ENCODE measurements around the gene CCDC83.
"Not testable (repeated sequence)": the region's sequence is repeated elsewhere in the genome, so short reads cannot be mapped to it uniquely, and the experiment has no call there.

The CCDC83 gene

DNA sequence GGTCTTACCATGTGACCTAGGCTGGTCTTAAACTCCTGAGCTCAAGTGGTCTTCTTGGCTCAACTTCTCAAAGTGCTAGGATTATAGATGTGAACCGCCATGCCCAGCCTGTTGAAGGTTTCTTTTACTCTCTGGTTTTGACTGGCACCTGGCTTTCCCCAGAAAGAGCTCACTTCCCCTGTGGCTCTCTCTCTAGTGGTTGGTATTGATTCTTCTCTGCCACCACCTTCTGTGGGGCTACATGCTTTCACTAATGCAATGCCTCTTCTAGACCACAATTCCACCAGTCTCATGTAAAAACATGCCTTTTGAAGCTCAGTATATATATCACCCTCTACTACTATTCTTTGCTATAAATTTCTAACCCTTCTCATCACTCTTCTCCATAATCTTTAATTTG lies 67.2 kb downstream of the CCDC83 start:
- Histone ChIP-seq H3K27me3 (no peaks in the 10 kb centered on the region), H3K4me1 (no peaks in the 10 kb centered on the region), H3K36me3 (no peaks in the 10 kb centered on the region), H3K9me3 (no peaks in the 10 kb centered on the region), H3K4me3 (ENCODE audit: low read depth, low read length) (no peak overlapping the region)
- TF ChIP-seq, protein P1, sequence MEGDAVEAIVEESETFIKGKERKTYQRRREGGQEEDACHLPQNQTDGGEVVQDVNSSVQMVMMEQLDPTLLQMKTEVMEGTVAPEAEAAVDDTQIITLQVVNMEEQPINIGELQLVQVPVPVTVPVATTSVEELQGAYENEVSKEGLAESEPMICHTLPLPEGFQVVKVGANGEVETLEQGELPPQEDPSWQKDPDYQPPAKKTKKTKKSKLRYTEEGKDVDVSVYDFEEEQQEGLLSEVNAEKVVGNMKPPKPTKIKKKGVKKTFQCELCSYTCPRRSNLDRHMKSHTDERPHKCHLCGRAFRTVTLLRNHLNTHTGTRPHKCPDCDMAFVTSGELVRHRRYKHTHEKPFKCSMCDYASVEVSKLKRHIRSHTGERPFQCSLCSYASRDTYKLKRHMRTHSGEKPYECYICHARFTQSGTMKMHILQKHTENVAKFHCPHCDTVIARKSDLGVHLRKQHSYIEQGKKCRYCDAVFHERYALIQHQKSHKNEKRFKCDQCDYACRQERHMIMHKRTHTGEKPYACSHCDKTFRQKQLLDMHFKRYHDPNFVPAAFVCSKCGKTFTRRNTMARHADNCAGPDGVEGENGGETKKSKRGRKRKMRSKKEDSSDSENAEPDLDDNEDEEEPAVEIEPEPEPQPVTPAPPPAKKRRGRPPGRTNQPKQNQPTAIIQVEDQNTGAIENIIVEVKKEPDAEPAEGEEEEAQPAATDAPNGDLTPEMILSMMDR (IDR thresholded peaks at IDR 0.05; ENCODE audit: low read depth, low read length): no peak
- DNase-seq: no peak

DNA sequence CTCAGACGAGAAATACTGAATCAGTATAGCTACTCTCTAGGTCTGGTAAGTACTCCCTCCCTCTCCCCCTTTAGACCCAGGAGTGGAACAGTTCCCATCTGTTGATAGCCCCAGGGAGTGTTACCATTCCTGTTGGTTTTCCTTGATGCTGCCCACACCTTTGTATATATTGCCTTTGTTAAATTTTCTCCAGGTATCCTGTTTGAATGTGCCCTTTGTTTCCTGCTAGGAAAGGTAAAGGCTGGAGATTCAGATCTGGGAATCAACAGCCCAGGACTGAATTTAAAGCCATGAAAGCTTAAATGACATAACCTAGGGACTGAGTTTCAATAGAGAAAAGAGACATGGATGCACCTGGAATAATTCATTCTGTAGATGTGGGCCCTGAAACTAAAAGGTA lies 68.3 kb downstream of the CCDC83 start:
- Histone ChIP-seq H3K4me3 (ENCODE audit: low read depth, low read length) (no peak overlapping the region), H3K27me3 (no peaks in the 10 kb centered on the region), H3K9me3 (no peaks in the 10 kb centered on the region), H3K36me3 (no peaks in the 10 kb centered on the region), H3K4me1 (no peaks in the 10 kb centered on the region)
- DNase-seq: no peak
- TF ChIP-seq, protein P1 (IDR thresholded peaks at IDR 0.05; ENCODE audit: low read depth, low read length): no peak

DNA sequence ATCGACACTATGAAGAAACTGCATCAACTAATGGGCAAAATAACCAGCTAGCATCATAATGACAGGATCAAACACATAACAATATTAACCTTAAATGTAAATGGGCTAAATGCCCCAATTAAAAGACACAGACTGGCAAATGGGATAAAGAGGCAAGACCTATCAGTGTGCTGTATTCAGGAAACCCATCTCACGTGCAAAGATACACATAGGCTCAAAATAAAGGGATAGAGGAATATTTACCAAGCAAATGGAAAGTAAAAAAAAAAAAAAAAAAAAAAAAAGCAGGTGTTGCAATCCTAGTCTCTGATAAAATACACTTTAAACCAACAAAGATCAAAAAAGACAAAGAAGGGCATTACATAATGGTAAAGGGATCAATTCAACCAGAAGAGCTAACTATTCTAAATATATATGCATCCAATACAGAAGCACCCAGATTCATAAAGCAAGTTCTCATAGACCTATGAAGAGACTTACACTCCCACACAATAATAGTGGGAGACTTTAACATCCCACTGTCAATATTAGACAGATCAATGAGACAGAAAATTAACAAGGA lies 71.6 kb downstream of the CCDC83 start:
- DNase-seq; H3K4me1 ChIP-seq; H3K4me3 ChIP-seq (ENCODE audit: low read depth, low read length); H3K9me3 ChIP-seq; H3K36me3 ChIP-seq; H3K27me3 ChIP-seq: not testable (repeated sequence)

DNA sequence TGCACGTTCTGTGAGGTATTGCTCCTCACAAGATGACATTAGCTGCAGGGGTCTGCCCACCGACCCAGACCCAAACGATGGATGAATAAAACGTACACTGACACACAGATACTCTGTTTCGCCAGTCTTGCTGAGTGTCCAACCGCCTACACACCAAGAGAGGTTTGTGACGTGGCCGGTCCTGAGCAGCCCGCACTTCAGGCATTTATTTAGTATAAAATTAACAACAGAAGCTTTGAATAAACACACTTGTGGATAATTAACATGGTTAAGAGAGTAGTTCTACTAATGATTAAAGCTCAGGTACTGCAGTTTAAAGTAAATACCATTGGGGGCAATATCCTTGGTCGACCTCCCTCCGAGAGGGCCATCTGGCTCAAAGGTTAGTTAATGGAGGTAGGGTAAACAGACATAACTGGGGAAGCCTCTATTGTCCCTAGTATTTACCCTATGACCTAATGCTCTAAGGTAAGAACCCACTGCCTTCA lies 75.7 kb downstream of the CCDC83 start:
- Histone ChIP-seq H3K4me1 (no peaks in the 10 kb centered on the region), H3K36me3 (no peaks in the 10 kb centered on the region), H3K4me3 (ENCODE audit: low read depth, low read length) (no peak overlapping the region), H3K9me3 (no peaks in the 10 kb centered on the region), H3K27me3 (no peaks in the 10 kb centered on the region)
- TF ChIP-seq, protein P1 (IDR thresholded peaks at IDR 0.05; ENCODE audit: low read depth, low read length): no peak
- no peak for DNase-seq

DNA sequence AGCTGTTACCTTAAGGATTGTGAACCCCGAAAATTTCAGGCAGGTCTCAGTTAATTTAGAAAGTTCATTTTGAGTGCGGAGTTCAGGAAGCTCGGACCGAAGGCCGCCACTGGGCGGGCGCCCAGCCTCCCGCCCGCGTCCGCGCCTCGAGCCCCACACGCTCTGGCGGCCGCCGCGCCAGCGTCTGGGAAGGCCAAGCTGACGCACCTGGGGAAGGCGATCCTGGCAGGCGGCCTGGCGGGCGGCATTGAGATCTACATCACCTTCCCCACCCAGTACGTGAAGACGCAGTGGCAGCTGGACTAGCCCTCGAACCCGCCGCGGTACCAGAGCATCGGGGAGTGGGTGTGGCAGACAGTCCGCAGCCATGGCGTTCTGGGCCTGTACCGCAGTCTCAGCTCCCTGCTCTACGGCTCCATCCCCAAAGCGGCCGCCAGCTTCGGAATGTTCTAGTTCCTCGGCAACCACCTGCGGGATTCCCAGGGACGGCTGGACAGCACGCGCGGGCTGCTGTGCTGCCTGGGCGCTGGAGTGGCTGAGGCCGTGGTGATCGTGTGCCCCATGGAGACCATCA lies 79.5 kb downstream of the CCDC83 start:
- DNase-seq: no peak
- no peaks in the 10 kb centered on the region for H3K36me3 ChIP-seq
- H3K9me3 ChIP-seq: no peaks in the 10 kb centered on the region
- H3K4me1 ChIP-seq: no peaks in the 10 kb centered on the region
- H3K27me3 ChIP-seq: no peaks in the 10 kb centered on the region
- TF ChIP-seq, protein P1 (IDR thresholded peaks at IDR 0.05; ENCODE audit: low read depth, low read length): no peak
- H3K4me3 ChIP-seq (ENCODE audit: low read depth, low read length): no peak overlapping the region

DNA sequence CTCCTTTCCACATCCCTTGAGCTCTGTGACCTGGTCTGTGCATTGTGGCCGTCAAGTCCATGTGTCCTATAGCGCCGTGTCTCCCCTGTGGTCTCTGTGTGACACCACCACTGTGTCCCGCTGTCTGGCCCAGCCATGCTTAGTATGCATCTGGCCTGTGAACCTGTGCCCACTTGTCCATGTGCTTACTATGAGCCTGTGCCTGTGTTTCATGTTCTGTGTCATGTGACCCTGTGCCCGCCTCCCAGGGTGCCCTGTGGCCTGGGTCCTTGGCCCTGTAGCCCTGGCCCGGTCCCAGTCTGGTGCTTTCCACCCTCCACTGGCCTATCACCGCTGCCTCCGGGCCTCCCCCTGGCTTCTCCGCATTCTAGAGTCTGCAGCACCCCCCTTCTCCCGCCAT lies 80.6 kb downstream of the CCDC83 start:
- no peaks in the 10 kb centered on the region for H3K27me3 ChIP-seq
- no peaks in the 10 kb centered on the region for H3K4me1 ChIP-seq
- no peaks in the 10 kb centered on the region for H3K36me3 ChIP-seq
- no peak overlapping the region for H3K4me3 ChIP-seq (ENCODE audit: low read depth, low read length)
- no peaks in the 10 kb centered on the region for H3K9me3 ChIP-seq
- DNase-seq: no peak
- TF ChIP-seq, protein P1 (IDR thresholded peaks at IDR 0.05; ENCODE audit: low read depth, low read length): no peak

All from BE2C (cell line).